ENCODE data around the gene PDE4B. TPM values are rescaled to one million over a fixed set of nuclear protein-coding genes. Genes with fewer than 3 reads are reported as not detected.
A peak's percentile ranks its signal among the peaks of the same experiment; 100 is the strongest.

The PDE4B gene
- total RNA-seq, 1 donor from 2014 or later, result 7.6 TPM

DNA sequence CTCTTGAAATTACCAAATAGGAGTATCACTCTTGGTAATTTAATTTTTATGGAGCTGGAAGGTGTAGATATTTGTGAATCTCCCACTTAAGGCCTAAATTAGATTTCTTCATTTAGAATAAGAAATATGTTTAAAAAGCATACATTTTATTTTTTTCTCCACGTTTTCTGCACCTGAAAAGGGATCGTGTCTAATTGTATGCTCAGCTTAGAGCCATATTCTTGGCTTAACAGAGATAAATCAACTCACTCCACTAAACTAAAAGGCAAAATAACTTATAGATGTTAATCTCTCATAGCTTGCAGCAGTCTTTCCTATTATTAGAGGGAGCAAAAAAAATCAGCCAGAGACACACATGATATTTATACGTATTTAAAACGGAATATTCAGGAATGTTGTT lies 404.4 kb downstream of the PDE4B start:
- no peak overlapping the region for H3K4me3 ChIP-seq (ENCODE audit: insufficient read depth, low read depth, low read length)
- DNase-seq (ENCODE audit: low read depth) (no peak), FAIRE-seq (no peak)
- TF ChIP-seq, protein P1, sequence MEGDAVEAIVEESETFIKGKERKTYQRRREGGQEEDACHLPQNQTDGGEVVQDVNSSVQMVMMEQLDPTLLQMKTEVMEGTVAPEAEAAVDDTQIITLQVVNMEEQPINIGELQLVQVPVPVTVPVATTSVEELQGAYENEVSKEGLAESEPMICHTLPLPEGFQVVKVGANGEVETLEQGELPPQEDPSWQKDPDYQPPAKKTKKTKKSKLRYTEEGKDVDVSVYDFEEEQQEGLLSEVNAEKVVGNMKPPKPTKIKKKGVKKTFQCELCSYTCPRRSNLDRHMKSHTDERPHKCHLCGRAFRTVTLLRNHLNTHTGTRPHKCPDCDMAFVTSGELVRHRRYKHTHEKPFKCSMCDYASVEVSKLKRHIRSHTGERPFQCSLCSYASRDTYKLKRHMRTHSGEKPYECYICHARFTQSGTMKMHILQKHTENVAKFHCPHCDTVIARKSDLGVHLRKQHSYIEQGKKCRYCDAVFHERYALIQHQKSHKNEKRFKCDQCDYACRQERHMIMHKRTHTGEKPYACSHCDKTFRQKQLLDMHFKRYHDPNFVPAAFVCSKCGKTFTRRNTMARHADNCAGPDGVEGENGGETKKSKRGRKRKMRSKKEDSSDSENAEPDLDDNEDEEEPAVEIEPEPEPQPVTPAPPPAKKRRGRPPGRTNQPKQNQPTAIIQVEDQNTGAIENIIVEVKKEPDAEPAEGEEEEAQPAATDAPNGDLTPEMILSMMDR (IDR thresholded peaks at IDR 0.05; ENCODE audit: insufficient read depth, low read depth, low read length), result no peak
- TF ChIP-seq EZH2 (IDR thresholded peaks at IDR 0.05; ENCODE audit: insufficient read depth, low read length), result no peak
- no peak overlapping the region for H3K9ac ChIP-seq (ENCODE audit: low read length)
- Mint-ChIP-seq H3K27ac (ENCODE audit: unreplicated experiment) (no peak overlapping the region), H3K27me3 (ENCODE audit: low read depth, unreplicated experiment) (no peaks in the 10 kb centered on the region), H3K9me3 (ENCODE audit: unreplicated experiment) (peaks cover 2% of the 10 kb centered on the region), H3K4me1 (ENCODE audit: low read depth, unreplicated experiment) (no peaks in the 10 kb centered on the region), H3K4me3 (ENCODE audit: unreplicated experiment) (no peak overlapping the region), H3K36me3 (ENCODE audit: low read depth, unreplicated experiment) (no peaks in the 10 kb centered on the region)
- H2AFZ ChIP-seq (ENCODE audit: low read depth, low read length), result no peak overlapping the region
- H3K79me2 ChIP-seq (ENCODE audit: insufficient read depth, low read length), result no peaks in the 10 kb centered on the region
- no peaks in the 10 kb centered on the region for H3K27me3 ChIP-seq (ENCODE audit: insufficient read depth, low read length)
- H3K4me2 ChIP-seq (ENCODE audit: low read length), result no peak overlapping the region
- no peaks in the 10 kb centered on the region for H4K20me1 ChIP-seq (ENCODE audit: insufficient read depth, low read length)
- H3K9me3 ChIP-seq (ENCODE audit: insufficient read depth, low read depth, low read length), result no peaks in the 10 kb centered on the region
- H3K4me1 ChIP-seq (ENCODE audit: insufficient read depth, low read length), result no peaks in the 10 kb centered on the region
- H3K36me3 ChIP-seq (ENCODE audit: insufficient read depth, low read length), result no peaks in the 10 kb centered on the region
- no peak overlapping the region for H3K27ac ChIP-seq (ENCODE audit: low read depth, low read length)

DNA sequence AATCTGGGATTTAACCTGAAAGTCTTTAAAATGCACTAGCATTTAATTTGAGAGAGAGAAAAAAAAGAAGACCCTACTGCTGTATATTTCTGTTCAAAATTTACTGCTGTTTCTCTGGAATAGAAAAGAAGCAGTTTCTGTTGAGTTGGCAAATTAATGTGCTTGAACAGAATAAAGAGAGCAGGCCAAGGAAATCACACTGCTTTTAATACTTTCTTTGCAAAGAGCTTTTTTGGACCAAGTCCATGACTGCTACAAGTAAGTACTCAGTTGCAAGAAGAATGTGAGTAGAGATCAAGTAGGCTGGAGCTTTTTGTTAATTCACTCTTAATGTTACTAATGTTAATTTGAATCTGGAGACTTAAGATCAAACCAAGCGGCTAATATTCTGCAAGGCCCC lies 405.1 kb downstream of the PDE4B start:
- Histone ChIP-seq H3K27ac (ENCODE audit: low read depth, low read length) (no peak overlapping the region), H3K4me3 (ENCODE audit: insufficient read depth, low read depth, low read length) (no peak overlapping the region), H3K4me2 (ENCODE audit: low read length) (no peak overlapping the region), H3K4me1 (ENCODE audit: insufficient read depth, low read length) (no peaks in the 10 kb centered on the region), H3K27me3 (ENCODE audit: insufficient read depth, low read length) (no peaks in the 10 kb centered on the region), H4K20me1 (ENCODE audit: insufficient read depth, low read length) (no peaks in the 10 kb centered on the region), H3K79me2 (ENCODE audit: insufficient read depth, low read length) (no peaks in the 10 kb centered on the region), H3K9me3 (ENCODE audit: insufficient read depth, low read depth, low read length) (no peaks in the 10 kb centered on the region), H2AFZ (ENCODE audit: low read depth, low read length) (no peak overlapping the region), H3K36me3 (ENCODE audit: insufficient read depth, low read length) (no peaks in the 10 kb centered on the region), H3K9ac (ENCODE audit: low read length) (no peak overlapping the region)
- Mint-ChIP-seq H3K27ac (ENCODE audit: unreplicated experiment) (no peak overlapping the region), H3K4me3 (ENCODE audit: unreplicated experiment) (no peak overlapping the region), H3K27me3 (ENCODE audit: low read depth, unreplicated experiment) (no peaks in the 10 kb centered on the region), H3K36me3 (ENCODE audit: low read depth, unreplicated experiment) (no peaks in the 10 kb centered on the region), H3K9me3 (ENCODE audit: unreplicated experiment) (peaks cover 2% of the 10 kb centered on the region), H3K4me1 (ENCODE audit: low read depth, unreplicated experiment) (no peaks in the 10 kb centered on the region)
- peak; percentile 38 for DNase-seq (ENCODE audit: low read depth)
- TF ChIP-seq EZH2 (IDR thresholded peaks at IDR 0.05; ENCODE audit: insufficient read depth, low read length), result no peak
- TF ChIP-seq, protein P1 (IDR thresholded peaks at IDR 0.05; ENCODE audit: insufficient read depth, low read depth, low read length), result no peak
- FAIRE-seq, result no peak

DNA sequence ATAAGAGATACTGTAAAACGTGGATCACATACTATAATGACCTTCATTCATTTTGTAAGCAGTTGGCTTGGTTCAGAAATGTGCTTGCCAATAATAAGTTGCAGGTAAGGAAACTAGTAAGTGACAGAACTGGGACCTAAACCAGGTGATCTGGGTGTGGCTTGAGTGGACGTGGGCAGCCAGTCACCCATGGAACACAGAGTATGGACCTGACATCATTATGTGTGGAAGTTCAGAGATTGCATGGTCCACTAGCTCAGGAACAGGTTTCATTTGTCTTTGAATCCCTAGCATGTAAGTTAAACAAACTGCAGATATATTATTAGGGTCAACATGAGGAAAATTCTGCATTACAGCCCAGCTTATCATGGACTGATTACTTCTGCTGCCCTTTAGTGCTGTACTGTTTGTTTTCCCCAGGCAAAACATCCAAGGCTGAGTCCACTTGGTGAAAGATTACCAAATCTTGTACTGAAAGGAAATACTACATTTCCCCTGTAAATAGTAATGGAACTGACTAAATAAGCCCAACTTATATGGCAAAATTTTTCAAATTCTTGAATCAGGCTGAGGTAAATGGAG lies 414.0 kb downstream of the PDE4B start:
- DNase-seq (ENCODE audit: low read depth) (peak; percentile 27), FAIRE-seq (no peak)
- no peak overlapping the region for H3K4me2 ChIP-seq (ENCODE audit: low read length)
- peaks cover 4% of the 10 kb centered on the region for H3K36me3 Mint-ChIP-seq (ENCODE audit: low read depth, unreplicated experiment)
- H2AFZ ChIP-seq (ENCODE audit: low read depth, low read length), result no peak overlapping the region
- H3K9me3 Mint-ChIP-seq (ENCODE audit: unreplicated experiment), result peaks cover 21% of the 10 kb centered on the region
- no peaks in the 10 kb centered on the region for H3K4me1 ChIP-seq (ENCODE audit: insufficient read depth, low read length)
- H3K27ac Mint-ChIP-seq (ENCODE audit: unreplicated experiment), result no peak overlapping the region
- no peaks in the 10 kb centered on the region for H3K36me3 ChIP-seq (ENCODE audit: insufficient read depth, low read length)
- no peak overlapping the region for H3K4me3 ChIP-seq (ENCODE audit: insufficient read depth, low read depth, low read length)
- H3K27me3 ChIP-seq (ENCODE audit: insufficient read depth, low read length), result no peaks in the 10 kb centered on the region
- peaks cover 10% of the 10 kb centered on the region for H3K4me1 Mint-ChIP-seq (ENCODE audit: low read depth, unreplicated experiment)
- no peaks in the 10 kb centered on the region for H4K20me1 ChIP-seq (ENCODE audit: insufficient read depth, low read length)
- TF ChIP-seq EZH2 (IDR thresholded peaks at IDR 0.05; ENCODE audit: insufficient read depth, low read length), result no peak
- TF ChIP-seq, protein P1 (IDR thresholded peaks at IDR 0.05; ENCODE audit: insufficient read depth, low read depth, low read length), result no peak
- no peaks in the 10 kb centered on the region for H3K9me3 ChIP-seq (ENCODE audit: insufficient read depth, low read depth, low read length)
- H3K27ac ChIP-seq (ENCODE audit: low read depth, low read length), result no peak overlapping the region
- H3K27me3 Mint-ChIP-seq (ENCODE audit: low read depth, unreplicated experiment), result no peaks in the 10 kb centered on the region
- H3K79me2 ChIP-seq (ENCODE audit: insufficient read depth, low read length), result no peaks in the 10 kb centered on the region
- no peak overlapping the region for H3K9ac ChIP-seq (ENCODE audit: low read length)
- H3K4me3 Mint-ChIP-seq (ENCODE audit: unreplicated experiment), result no peak overlapping the region
